SIG-M5 treated with dmso at 0.1 percent for 504 hours (cell line): ENCODE measurements around the gene RHOJ.
"Not testable (repeated sequence)": the region's sequence is repeated elsewhere in the genome, so short reads cannot be mapped to it uniquely, and the experiment has no call there.

Experiments
- DNase-seq: peaks from one replicate; lab custom pipeline; 2025; ENCODE audit not compliant: unreplicated experiment; lab: John Stamatoyannopoulos, UW

RHOJ gene

DNA sequence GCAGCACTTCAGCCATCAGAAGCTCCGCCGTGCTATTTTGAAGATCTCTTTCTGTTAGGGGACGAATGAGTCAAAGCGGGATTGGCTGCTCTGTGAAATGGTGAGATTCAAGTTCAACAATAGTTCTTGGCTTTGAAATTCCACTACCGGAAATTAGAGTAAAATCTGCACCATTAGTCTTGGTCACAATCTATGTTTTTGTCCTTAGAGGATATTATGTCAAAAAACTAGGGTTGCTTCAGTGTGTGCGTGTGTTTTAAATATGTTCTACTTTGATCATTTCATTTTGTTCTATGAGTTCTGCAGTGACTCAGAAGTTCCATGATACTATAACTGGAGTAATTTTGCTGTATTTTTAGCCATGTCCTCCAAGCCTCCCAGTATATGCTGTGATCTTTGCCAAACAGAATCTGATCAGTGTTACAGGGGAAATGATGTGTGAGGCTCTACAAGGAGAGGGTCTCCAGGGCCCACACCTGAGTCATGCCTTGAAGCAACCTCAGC is 91.9 kb downstream of the RHOJ start:
- no peak for DNase-seq

DNA sequence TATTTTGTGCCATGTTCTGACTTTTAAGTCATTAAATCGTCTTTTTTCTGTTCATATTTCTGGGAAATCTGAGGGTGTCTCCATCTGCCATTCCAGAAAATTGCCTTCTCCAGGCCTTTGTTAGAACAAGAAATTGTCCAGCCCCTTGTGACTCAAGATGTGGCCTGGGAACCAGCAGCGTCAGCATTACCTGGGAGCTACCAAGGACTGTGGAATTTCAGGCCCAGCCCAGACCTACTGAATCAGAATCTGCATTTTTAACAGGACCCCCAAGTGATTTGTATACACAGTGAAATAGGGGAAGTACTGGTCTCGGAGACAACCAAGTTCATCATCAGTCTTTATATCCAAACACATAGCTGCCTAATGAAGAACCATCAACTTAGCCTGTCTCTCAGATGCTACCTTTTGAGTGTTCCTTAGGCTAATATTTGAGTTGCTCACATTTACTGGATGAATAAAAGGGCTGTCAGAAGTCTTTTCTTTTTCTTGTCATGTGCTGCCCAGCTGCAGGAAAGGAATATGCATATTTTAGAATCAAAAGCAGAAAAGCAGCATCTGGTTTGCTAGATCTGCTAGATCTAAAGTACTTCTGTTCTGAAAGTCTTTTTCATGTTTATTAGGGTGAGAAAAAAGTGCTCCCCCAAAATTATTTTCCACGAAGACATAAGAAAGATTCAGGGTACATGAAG is 93.3 kb downstream of the RHOJ start:
- no peak for DNase-seq

GRCh38 chr14:63299351-63300110 is 95.3 kb downstream of the RHOJ start:
- DNase-seq, result no peak

- DNase-seq, result no peak
Measured at GRCh38 chr14:63300854-63301253, 96.6 kb downstream of the RHOJ start.

GRCh38 chr14:63301891-63302534 is 97.8 kb downstream of the RHOJ start:
- no peak for DNase-seq

GRCh38 chr14:63304429-63304828 is 100.2 kb downstream of the RHOJ start:
- DNase-seq, result not testable (repeated sequence)

GRCh38 chr14:63308723-63309317 is 104.6 kb downstream of the RHOJ start:
- no peak for DNase-seq

- no peak for DNase-seq
Measured at GRCh38 chr14:63318835-63319234, 114.6 kb downstream of the RHOJ start, which contains the start of gene GPHB5. TSS of gene GPHB5 (minus strand) at chr14:63318935. CDS start at chr14:63317849, 1,086 bp downstream.

DNA sequence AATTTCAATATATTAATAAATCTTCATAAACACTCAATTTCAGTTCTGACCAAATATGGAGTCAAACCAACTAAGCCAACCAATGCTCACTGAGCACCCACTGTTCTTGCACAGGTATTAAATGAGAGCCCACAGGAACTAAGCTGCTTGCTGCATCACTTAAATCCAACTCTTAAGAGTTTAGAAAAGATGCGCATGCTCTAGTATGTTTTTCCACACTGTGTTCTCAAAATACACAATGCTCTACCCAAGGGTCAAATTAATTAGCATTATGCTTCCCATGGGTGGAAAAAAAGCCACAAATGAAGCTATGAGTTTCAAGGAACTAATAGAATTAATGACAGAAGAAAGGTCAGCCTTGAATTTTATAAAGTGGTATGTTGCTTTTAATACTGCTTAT is 118.2 kb downstream of the RHOJ start:
- DNase-seq, result no peak

GRCh38 chr14:63322897-63323573 is 118.8 kb downstream of the RHOJ start:
- no peak for DNase-seq

DNA sequence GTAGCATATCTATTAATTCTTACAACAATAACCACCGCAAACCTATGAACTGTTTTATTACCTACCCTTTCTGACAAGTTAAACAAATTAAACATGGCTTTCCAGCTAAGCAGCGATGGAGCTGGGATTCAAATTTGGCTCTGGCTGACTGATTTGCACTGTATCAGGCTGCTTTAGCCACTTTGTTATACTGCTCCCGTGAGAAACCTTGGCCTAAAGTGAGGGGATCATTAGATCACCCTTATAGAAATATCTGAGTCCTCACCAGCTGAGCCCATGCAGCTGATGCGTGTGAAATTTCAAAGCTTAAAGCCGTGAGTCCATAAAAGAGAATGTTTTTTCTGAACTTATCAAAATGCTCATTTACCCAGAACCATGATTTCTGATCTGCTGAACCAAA is 122.6 kb downstream of the RHOJ start:
- DNase-seq, result no peak

DNA sequence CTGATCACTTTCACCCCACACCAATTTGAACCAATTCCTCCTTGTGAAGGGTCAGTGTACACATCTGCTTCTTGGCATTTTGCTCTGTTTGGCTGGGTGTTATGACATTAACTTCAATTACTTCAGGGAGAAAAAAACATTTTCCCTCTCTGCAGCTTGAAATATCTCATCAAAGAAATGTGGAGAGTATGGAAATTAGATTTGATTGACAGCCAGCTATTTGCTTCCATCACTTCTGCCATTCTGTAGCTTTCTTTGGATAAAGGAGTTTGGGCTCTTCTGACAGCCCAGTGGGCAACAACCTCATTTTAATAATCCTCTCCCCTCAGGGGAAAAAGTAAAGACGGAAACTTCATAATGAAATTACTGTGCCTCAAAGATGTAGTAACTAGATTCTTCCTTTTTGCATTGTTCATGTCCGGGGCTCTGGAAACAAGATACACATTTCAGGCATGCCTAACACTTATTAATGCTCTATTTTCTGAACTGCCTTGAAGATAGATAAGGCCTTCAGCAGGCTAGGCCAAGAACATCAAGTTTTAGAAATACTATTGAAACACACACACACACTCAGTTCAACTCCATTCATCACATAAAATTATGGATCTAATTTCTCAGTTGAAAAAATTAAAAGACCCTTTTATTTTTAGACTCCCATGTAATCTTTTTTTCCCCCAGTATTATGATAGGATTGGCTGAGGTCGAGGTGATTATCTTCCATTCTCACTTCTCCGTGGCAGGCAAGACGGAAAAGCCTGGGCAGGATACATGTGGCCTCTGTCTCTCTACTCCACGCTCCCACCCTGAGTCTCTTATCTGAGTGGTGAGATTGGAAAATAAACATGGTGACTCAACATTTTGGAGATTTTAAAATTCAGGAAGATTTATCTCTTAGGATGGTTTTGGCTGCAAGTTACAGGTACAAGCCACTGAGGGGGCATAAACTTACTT is 124.8 kb downstream of the RHOJ start:
- no peak for DNase-seq

GRCh38 chr14:63342371-63342770 is 138.1 kb downstream of the RHOJ start:
- no peak for DNase-seq
